GM18951 (cell line): Measurements from ENCODE around the gene CTNND2.

Experiments used
- POLR2A ChIP-seq: IDR thresholded peaks from 4 replicates; pipeline ENCODE4 v1.6.1; 2011; ENCODE audit warnings: mild to moderate bottlenecking; ENCODE audit not compliant: insufficient read length, insufficient read depth; ENCODE audit errors: extremely low read depth
- in situ Hi-C: fragments of 300-500 bp; cut with MboI; formaldehyde crosslinking; loops from one replicate; pipeline ENCODE4 v1.12.0; 2022; ENCODE audit warnings: low sequenced_read_pairs, mixed read lengths, inconsistent platforms; ENCODE audit not compliant: unreplicated experiment

Gene CTNND2

DNA sequence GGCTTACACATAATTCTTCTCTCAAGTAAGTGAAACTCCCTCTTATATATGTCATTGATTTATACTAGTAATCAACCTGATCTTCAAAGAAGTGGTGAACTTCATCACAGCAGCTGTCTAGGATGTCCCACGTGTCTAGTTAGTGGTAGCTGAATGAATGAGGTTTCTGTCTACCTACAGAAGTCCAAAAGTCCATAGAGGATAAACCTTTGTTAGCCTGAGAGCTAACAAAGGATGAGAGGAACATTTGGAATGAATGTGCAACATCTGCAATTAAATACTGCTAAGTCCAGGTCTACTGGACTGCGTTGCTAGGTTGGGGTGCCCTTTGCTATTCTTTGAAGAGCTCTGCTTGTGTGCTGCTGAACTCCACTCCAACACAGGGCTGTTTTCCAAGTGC is 929.4 kb downstream of the CTNND2 start:
- no peak for TF ChIP-seq POLR2A
- in situ Hi-C loops, result loop anchor here (25.0 kb wide), 1 partner anchor 288 kb away; no protein-coding TSS in a partner anchor

DNA sequence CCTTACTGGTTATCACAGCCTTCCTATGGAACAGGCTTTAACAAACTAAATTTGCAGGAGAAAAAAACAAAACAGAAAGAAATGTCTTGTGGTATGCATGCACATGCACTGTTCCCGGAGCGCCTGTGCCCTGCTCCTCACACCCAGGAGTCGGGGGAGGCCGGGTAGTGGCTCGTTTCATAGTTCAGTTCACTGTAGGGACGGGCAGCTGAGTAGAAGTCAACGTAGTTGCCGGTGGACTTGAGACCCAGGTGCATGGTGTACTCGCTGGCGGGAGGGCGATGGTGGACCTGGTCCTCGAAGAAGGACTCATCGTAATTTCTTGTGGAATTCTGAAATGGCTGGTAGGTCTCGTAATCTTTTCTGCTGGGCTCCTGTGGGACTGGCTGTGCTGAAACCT is 930.9 kb downstream of the CTNND2 start:
- no peak for TF ChIP-seq POLR2A
- in situ Hi-C loops, result no loop called here

DNA sequence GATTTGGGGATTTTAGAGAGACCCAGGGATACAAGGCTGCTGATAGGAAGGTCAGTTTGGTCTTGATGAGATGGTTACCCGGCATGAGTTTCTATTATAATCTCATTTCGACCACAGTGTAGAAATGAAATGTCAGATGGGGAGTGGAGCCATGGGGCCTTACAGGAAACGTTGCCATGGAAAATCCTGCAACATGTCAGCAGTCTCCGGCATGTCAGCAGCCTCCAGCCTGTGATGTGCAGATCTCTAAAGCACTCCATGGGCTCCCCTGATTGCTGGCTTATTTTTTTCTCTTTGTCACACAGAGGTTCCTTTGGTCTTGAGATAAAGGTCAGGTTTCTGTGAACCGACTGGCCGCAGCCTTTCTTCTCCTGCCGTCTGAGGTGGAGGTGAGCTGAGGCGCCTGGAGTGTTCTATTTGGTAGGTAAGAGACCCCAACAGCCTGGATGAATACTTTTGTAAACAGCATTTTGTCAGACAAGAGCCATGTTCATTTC is 934.5 kb downstream of the CTNND2 start:
- TF ChIP-seq POLR2A, result no peak

DNA sequence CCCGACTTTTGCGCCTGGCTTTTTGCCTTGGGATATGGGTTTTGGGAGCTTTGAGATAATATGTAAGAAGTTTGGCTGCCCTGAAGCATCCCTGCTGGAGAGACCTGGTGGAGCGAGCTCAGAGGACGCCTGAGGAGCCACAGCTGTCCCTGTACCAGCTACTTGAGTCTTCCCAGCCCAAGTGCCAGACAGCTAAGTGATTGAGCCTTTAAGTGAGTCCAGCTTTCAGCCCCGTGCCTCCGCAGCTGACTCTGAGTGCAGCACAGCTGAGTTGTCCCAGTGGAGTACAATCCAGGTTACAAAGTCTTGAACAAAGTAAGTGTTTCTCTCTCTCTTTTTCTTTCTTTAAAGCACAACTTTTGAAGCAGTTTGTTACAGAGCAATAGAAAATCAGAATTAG is 939.4 kb downstream of the CTNND2 start:
- in situ Hi-C loops, result no loop called here
- TF ChIP-seq POLR2A, result no peak

More for the DNA sequence above, 934.5 kb downstream of the CTNND2 start:
- in situ Hi-C loops, result no loop called here

DNA sequence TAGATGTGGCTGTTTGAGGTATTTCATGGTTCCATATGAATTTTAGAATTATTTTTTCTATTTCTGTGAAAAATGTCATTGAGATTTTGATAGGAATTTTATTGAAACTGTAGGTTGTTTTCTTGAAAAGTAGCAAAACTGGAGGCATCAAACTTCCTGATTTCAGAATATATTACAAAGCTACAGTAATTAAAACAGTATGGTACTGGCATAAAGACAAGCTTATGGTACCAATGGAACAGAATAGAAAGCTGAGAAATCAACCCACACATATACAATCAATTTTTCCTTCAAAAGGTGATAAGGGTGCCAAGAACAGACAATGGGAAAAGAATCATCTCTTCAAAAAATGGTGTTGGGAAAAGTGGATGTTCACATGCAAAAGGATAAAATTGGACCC is 945.5 kb downstream of the CTNND2 start:
- in situ Hi-C loops, result no loop called here
- no peak for TF ChIP-seq POLR2A

GRCh38 chr5:10949856-10950630 is 954.2 kb downstream of the CTNND2 start:
- TF ChIP-seq POLR2A, result no peak

DNA sequence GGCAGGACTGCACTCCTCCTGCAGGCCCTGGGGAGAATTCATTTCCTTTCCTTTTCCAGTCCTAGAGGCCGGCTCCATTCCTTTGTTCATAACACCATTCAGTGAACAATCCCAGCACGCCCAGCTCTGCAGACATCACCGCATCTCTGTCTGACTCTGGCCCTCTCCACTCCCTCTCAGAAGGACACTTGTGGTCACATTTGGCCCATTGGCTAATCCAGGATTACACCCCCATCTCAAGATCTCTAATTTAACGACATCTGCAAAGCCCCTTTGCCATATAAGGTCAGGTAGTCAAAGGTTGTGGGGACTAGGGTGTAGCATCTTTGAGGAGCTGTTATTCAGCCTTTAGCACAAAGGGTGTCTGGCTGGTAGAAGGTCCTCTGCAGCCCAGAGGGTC is 958.2 kb downstream of the CTNND2 start:
- in situ Hi-C loops, result no loop called here

More at GRCh38 chr5:10949856-10950630, 954.2 kb downstream of the CTNND2 start:
- in situ Hi-C loops, result no loop called here

DNA sequence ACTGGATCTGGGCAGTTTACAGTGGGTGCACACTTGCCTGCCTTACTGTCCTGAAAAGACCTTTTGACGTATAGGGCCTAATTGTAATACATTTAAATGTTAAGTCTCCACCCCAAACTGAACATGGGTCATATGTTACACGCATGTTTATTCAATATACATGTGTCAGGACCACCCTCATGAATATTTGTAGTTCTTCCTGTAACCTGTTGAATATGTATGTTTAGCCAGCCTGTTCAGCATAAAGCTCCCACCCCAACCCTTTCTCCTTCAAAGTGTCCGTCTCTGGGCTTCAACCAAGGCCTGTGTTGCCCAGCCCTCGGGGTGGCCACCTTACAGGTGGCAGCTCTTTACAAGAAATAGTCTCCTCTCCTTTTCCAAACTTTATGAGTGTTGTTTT is 962.3 kb downstream of the CTNND2 start:
- no peak for TF ChIP-seq POLR2A
- in situ Hi-C loops, result no loop called here

More for the DNA sequence above, 958.2 kb downstream of the CTNND2 start:
- TF ChIP-seq POLR2A, result no peak

- TF ChIP-seq POLR2A, result no peak
Observed at GRCh38 chr5:10936081-10936855, 968.0 kb downstream of the CTNND2 start.

GRCh38 chr5:10935536-10935935 is 968.7 kb downstream of the CTNND2 start:
- in situ Hi-C loops, result no loop called here
- TF ChIP-seq POLR2A, result no peak

More at GRCh38 chr5:10936081-10936855, 968.0 kb downstream of the CTNND2 start:
- in situ Hi-C loops, result no loop called here

DNA sequence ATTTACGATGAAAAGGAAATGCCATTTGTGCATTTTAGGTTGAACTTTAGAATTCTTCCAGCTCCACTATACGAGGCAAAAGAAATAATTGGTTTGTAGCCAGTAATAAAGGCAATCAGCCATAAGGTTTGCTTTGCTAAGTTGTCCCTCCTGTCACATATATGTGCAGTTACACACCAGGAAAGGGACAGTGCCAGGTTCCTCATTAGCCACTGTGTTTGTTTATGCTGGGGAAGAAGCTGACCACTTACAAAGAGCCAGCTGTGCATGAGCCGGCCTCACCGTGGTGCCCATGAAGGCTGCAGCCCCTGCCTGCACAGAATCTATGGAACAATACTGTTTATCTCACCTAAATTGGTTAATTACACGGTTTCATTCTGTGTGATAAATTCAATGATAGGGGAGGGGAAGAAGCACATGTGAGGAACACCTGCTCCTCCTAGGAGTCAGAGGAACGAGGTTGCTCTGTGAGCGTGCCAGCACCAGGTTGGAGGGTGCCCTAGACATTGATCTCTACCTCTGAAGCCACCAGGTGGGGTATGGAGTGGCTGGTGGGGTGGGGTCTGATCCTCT is 969.4 kb downstream of the CTNND2 start:
- in situ Hi-C loops, result no loop called here
- no peak for TF ChIP-seq POLR2A

DNA sequence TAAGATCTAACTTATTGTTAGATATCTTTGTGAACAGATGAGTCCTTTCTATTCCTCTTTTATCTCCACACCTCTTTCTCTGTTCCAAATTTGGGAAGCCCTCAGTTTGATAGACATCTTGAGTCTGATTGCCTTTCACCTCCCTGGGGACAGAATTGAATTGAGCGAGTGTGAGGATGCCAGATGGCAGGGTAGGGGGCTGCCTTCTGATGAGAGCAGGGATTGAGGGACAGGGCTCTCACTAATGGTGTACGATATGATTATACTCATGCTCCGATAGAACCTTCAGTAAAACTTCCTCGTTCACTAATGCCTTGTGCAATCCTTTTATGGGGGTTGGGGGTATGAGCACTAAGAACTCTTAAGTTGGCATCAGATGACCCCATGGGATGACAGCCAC is 971.1 kb downstream of the CTNND2 start:
- in situ Hi-C loops, result no loop called here
- no peak for TF ChIP-seq POLR2A

GRCh38 chr5:10932426-10932825 is 971.8 kb downstream of the CTNND2 start:
- no peak for TF ChIP-seq POLR2A
- in situ Hi-C loops, result no loop called here
